Measurements from ENCODE around the gene SYT7.

DNA sequence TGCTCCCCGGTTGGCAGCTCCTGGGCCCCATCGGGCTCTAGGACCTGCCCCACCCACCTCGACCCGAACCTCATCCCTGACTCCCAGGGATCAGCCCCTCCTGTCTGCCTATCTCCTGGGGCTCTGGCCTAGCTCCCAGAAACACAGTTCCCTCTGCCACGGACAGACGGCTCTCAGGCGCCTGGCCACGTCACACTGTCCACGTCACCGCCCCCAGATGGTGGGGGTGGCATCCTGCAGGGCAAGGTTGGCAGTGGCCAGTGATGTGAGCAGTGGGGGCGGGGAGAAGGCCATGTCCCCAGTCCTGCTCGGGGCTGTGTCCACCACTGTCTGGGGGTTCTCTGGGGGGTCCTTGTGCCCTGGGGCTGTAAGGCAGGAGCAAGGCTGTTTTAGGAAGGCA lies 29.2 kb downstream of the SYT7 start:
- TF ChIP-seq SPI1 (IDR thresholded peaks at IDR 0.05; ENCODE audit: low read depth, low read length) (no peak), POLR2A (IDR thresholded peaks at IDR 0.05; ENCODE audit: low read depth, low read length) (no peak), POLR2AphosphoS5 (IDR thresholded peaks at IDR 0.05; ENCODE audit: low read depth, low read length) (no peak), POU2F2 (IDR thresholded peaks at IDR 0.05; ENCODE audit: low read depth, low read length) (no peak), PAX5 (IDR thresholded peaks at IDR 0.05; ENCODE audit: insufficient read depth, low read length, severe bottlenecking) (no peak), TAF1 (IDR thresholded peaks at IDR 0.05; ENCODE audit: low read depth, low read length) (no peak)

Measured in GM12891 (cell line).